ENCODE data around the gene GABARAP.

DNA sequence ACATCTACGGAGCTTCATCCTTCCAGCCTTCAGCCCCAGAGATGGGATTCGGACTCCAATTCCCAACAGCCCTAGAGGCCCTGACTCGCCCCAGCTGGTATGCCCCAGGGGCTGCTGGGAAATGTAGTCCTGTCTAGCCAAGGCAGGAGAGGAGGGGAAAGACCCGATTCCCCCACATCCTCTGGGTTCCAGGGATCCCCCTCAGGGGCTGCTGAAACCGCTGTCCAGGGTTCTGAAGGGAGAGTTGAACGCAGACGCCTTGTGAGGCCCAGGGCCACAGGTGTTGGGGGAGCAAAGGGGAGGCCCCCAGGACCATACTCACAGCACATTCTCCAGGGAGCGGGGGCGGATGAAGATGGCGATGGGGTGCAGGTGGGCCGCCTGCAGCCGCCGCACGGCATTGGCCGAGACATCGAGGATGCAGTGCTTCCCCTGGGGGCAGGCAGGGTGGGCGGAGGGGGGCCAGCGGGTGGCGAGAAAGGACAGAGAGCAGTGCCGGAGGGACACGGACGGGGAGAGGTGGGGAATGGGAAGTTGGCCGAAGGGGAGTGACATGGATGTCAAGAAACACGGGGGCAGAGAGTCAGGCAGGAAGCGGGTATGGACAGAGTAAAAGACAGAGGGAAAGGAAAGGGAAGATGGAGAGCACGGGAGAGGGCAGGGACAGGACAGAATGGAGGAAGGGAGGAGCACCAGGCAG, 50.5 kb downstream of the GABARAP start:
- peak; percentile 98 for TF ChIP-seq HCFC1 (IDR thresholded peaks at IDR 0.05; ENCODE audit: low read depth, low read length)
- TF ChIP-seq, protein P1, sequence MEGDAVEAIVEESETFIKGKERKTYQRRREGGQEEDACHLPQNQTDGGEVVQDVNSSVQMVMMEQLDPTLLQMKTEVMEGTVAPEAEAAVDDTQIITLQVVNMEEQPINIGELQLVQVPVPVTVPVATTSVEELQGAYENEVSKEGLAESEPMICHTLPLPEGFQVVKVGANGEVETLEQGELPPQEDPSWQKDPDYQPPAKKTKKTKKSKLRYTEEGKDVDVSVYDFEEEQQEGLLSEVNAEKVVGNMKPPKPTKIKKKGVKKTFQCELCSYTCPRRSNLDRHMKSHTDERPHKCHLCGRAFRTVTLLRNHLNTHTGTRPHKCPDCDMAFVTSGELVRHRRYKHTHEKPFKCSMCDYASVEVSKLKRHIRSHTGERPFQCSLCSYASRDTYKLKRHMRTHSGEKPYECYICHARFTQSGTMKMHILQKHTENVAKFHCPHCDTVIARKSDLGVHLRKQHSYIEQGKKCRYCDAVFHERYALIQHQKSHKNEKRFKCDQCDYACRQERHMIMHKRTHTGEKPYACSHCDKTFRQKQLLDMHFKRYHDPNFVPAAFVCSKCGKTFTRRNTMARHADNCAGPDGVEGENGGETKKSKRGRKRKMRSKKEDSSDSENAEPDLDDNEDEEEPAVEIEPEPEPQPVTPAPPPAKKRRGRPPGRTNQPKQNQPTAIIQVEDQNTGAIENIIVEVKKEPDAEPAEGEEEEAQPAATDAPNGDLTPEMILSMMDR (CRISPR knock-in tag; IDR thresholded peaks at IDR 0.05) = no peak
- no peak for TF ChIP-seq BHLHE40 (IDR thresholded peaks at IDR 0.05; ENCODE audit: low read length)
- TF ChIP-seq, protein P2, sequence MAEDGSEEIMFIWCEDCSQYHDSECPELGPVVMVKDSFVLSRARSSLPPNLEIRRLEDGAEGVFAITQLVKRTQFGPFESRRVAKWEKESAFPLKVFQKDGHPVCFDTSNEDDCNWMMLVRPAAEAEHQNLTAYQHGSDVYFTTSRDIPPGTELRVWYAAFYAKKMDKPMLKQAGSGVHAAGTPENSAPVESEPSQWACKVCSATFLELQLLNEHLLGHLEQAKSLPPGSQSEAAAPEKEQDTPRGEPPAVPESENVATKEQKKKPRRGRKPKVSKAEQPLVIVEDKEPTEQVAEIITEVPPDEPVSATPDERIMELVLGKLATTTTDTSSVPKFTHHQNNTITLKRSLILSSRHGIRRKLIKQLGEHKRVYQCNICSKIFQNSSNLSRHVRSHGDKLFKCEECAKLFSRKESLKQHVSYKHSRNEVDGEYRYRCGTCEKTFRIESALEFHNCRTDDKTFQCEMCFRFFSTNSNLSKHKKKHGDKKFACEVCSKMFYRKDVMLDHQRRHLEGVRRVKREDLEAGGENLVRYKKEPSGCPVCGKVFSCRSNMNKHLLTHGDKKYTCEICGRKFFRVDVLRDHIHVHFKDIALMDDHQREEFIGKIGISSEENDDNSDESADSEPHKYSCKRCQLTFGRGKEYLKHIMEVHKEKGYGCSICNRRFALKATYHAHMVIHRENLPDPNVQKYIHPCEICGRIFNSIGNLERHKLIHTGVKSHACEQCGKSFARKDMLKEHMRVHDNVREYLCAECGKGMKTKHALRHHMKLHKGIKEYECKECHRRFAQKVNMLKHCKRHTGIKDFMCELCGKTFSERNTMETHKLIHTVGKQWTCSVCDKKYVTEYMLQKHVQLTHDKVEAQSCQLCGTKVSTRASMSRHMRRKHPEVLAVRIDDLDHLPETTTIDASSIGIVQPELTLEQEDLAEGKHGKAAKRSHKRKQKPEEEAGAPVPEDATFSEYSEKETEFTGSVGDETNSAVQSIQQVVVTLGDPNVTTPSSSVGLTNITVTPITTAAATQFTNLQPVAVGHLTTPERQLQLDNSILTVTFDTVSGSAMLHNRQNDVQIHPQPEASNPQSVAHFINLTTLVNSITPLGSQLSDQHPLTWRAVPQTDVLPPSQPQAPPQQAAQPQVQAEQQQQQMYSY (CRISPR knock-in tag; IDR thresholded peaks at IDR 0.05) = no peak
